OCI-LY1 (cell line): ENCODE measurements around the gene SULT2B1.

Experiments
- H2AFZ ChIP-seq: fragments of 200-600 bp; sonication (generic), shearing (Covaris generic); 2 replicates; pipeline ENCODE4 v1.6.0; 2014; ENCODE audit warnings: antibody characterized with exemption, mild to moderate bottlenecking, low read length
- H3F3A ChIP-seq: fragments of 200-600 bp; sonication (generic), shearing (Covaris generic); 2 replicates; pipeline ENCODE4 v1.6.0; 2014; ENCODE audit warnings: mild to moderate bottlenecking, antibody characterized with exemption, low read length, moderate library complexity; ENCODE audit not compliant: insufficient read depth
- H3K27ac ChIP-seq: fragments of 200-600 bp; sonication (generic); 2 replicates; pipeline ENCODE4 v1.5.1; 2014; ENCODE audit warnings: low read length, mixed run types, mild to moderate bottlenecking, low read depth; ENCODE audit not compliant: poor library complexity, severe bottlenecking
- H3K27me3 ChIP-seq: fragments of 200-600 bp; sonication (generic); 2 replicates; pipeline ENCODE4 v1.6.0; 2014; ENCODE audit warnings: antibody characterized with exemption, mild to moderate bottlenecking, low read length, moderate library complexity; ENCODE audit not compliant: insufficient read depth
- H3K36me3 ChIP-seq: fragments of 200-600 bp; sonication (generic); 2 replicates; pipeline ENCODE4 v1.6.1; 2014; ENCODE audit warnings: mild to moderate bottlenecking, antibody characterized with exemption, low read length, moderate library complexity, mixed read lengths; ENCODE audit not compliant: insufficient read depth
- H3K4me1 ChIP-seq: fragments of 200-600 bp; sonication (generic); 2 replicates; pipeline ENCODE4 v1.5.1; 2014; ENCODE audit warnings: mild to moderate bottlenecking, low read length, moderate library complexity; ENCODE audit not compliant: insufficient read depth, severe bottlenecking
- H3K4me2 ChIP-seq: fragments of 200-600 bp; sonication (generic), shearing (Covaris generic); 2 replicates; pipeline ENCODE4 v1.6.1; 2014; ENCODE audit warnings: low read length
- H3K4me3 ChIP-seq: fragments of 200-600 bp; sonication (generic); 2 replicates; pipeline ENCODE4 v1.5.1; 2014; ENCODE audit warnings: low read length, low read depth, mild to moderate bottlenecking, mixed read lengths; ENCODE audit not compliant: poor library complexity, severe bottlenecking
- H3K79me2 ChIP-seq: fragments of 200-600 bp; shearing (Covaris generic); 2 replicates; pipeline ENCODE4 v1.6.1; 2016; ENCODE audit warnings: mixed run types, low read length, mixed read lengths; ENCODE audit not compliant: insufficient read depth
- H3K9ac ChIP-seq: fragments of 200-600 bp; sonication (generic), shearing (Covaris generic); 2 replicates; pipeline ENCODE4 v1.6.1; 2014; ENCODE audit warnings: mild to moderate bottlenecking, low read length, mixed read lengths
- H3K9me2 ChIP-seq: fragments of 200-600 bp; sonication (generic), shearing (Covaris generic); 2 replicates; pipeline ENCODE4 v1.6.1; 2014; ENCODE audit warnings: low read depth, mild to moderate bottlenecking, low read length, mixed read lengths
- H3K9me3 ChIP-seq: fragments of 200-600 bp; shearing (Covaris generic); 2 replicates; pipeline ENCODE4 v1.6.1; 2014; ENCODE audit warnings: low read length, mixed read lengths
- H4K20me1 ChIP-seq: fragments of 200-600 bp; sonication (generic), shearing (Covaris generic); 2 replicates; pipeline ENCODE4 v1.6.0; 2016; ENCODE audit warnings: mild to moderate bottlenecking, low read length; ENCODE audit not compliant: insufficient read depth
- CTCF ChIP-seq: fragments of 200-600 bp; sonication (generic), shearing (Covaris generic); IDR thresholded peaks from 2 replicates; pipeline ENCODE4 v1.5.1; 2017; ENCODE audit warnings: mild to moderate bottlenecking, antibody characterized with exemption, low read length, moderate library complexity, mixed read lengths
- EZH2 ChIP-seq: fragments of 200-600 bp; sonication (generic), shearing (Covaris generic); IDR thresholded peaks from 2 replicates; pipeline ENCODE4 v1.8.0; 2017; ENCODE audit warnings: borderline replicate concordance, mixed run types, mild to moderate bottlenecking, antibody characterized with exemption, low read length, moderate library complexity, mixed read lengths

The SULT2B1 gene

GRCh38 chr19:48619692-48620585 lies 68.0 kb downstream of the SULT2B1 start:
- peak overlapping the region; percentile 67 for H3K27ac ChIP-seq
- no peaks in the 10 kb centered on the region for H3F3A ChIP-seq
- peak overlapping the region; percentile 95 for H3K4me3 ChIP-seq
- H3K9me2 ChIP-seq, result no peaks in the 10 kb centered on the region
- H2AFZ ChIP-seq, result no peak overlapping the region
- H3K79me2 ChIP-seq, result peaks cover 20% of the 10 kb centered on the region
- H3K36me3 ChIP-seq, result peaks cover 37% of the 10 kb centered on the region
- peaks cover 64% of the 10 kb centered on the region for H3K4me1 ChIP-seq
- H4K20me1 ChIP-seq, result no peaks in the 10 kb centered on the region
- H3K27me3 ChIP-seq, result no peaks in the 10 kb centered on the region
- H3K4me2 ChIP-seq, result peak overlapping the region; percentile 87
- H3K9ac ChIP-seq, result peak overlapping the region; percentile 87
- H3K9me3 ChIP-seq, result no peaks in the 10 kb centered on the region
- no peak for TF ChIP-seq EZH2

- H3F3A ChIP-seq, result no peaks in the 10 kb centered on the region
- no peaks in the 10 kb centered on the region for H3K9me2 ChIP-seq
Observed at GRCh38 chr19:48623556-48624066, 71.6 kb downstream of the SULT2B1 start.

GRCh38 chr19:48624067-48624594 lies 72.2 kb downstream of the SULT2B1 start:
- no peaks in the 10 kb centered on the region for H3F3A ChIP-seq
- no peaks in the 10 kb centered on the region for H3K27me3 ChIP-seq
- no peaks in the 10 kb centered on the region for H3K9me3 ChIP-seq
- H3K27ac ChIP-seq, result peak overlapping the region; percentile 59
- peak overlapping the region; percentile 88 for H3K4me2 ChIP-seq
- H3K4me1 ChIP-seq, result peaks cover 41% of the 10 kb centered on the region
- H3K79me2 ChIP-seq, result no peaks in the 10 kb centered on the region
- no peak overlapping the region for H2AFZ ChIP-seq
- peak overlapping the region; percentile 85 for H3K4me3 ChIP-seq
- no peaks in the 10 kb centered on the region for H3K36me3 ChIP-seq
- no peak for TF ChIP-seq CTCF
- TF ChIP-seq EZH2, result no peak
- H3K9ac ChIP-seq, result peak overlapping the region; percentile 93
- H3K9me2 ChIP-seq, result no peaks in the 10 kb centered on the region
- no peaks in the 10 kb centered on the region for H4K20me1 ChIP-seq

More at GRCh38 chr19:48623556-48624066, 71.6 kb downstream of the SULT2B1 start:
- peak overlapping the region; percentile 71 for H3K9ac ChIP-seq
- H3K27me3 ChIP-seq, result no peaks in the 10 kb centered on the region
- H3K27ac ChIP-seq, result peak overlapping the region; percentile 51
- H3K4me1 ChIP-seq, result peaks cover 41% of the 10 kb centered on the region
- H3K4me3 ChIP-seq, result peak overlapping the region; percentile 85
- H3K9me3 ChIP-seq, result no peaks in the 10 kb centered on the region
- no peak overlapping the region for H2AFZ ChIP-seq
- peak overlapping the region; percentile 88 for H3K4me2 ChIP-seq
- TF ChIP-seq EZH2, result no peak
- no peak for TF ChIP-seq CTCF
- H3K36me3 ChIP-seq, result peaks cover under 1% of the 10 kb centered on the region; the same call in 1 of the 2 replicates
- peaks cover 3% of the 10 kb centered on the region for H3K79me2 ChIP-seq
- no peaks in the 10 kb centered on the region for H4K20me1 ChIP-seq
